HG03045 (cell line): ENCODE measurements around the gene ABCA2.

Experiments used
- ATAC-seq: cut with Tn5 transposase; IDR thresholded peaks from one replicate; pipeline ENCODE4 v1.9.1; 2021; ENCODE audit warnings: mild to moderate bottlenecking, moderate library complexity; ENCODE audit not compliant: unreplicated experiment

Gene ABCA2

DNA sequence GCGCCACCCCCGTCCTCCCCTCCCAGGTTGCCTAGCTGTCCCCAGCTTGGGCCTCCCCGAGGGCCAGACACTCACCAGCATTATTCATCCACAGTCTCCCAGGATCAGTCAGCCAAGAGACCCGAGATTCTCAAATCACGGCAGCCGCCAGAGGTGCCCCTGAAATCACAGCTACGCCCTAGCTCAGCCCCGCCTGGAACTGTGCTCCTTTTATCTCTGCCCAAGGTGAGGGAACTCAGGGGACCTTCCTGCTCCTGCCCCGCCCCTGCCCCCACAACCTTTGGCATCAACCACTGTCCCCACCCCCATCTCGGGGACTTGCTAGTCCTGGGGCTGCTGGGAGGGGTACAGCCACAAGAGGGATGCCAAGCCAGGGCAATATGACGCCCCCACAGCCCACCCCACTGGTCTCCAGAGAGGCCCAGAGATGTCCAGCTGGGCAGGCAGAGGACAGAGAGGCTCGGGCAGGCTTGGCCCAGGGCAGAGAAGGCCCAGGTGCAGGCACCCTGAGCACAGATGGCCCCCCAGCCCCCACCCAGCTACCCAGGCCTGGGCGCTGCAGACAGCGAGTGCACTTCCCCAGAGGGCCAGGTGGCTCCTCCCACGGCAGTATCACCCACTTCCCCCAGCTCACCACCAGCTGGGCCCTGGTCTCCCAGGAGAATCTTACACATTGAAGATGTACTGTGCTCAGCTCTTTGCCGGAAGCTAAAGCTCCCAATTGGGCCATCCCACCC lies 4.0 kb upstream of the ABCA2 start, which contains the start of gene FUT7:
TSS of gene FUT7 (minus strand) at position 185 of the 737 bp plus-strand sequence. CDS start at position 88, 97 bp downstream.
- ATAC-seq, result no peak

DNA sequence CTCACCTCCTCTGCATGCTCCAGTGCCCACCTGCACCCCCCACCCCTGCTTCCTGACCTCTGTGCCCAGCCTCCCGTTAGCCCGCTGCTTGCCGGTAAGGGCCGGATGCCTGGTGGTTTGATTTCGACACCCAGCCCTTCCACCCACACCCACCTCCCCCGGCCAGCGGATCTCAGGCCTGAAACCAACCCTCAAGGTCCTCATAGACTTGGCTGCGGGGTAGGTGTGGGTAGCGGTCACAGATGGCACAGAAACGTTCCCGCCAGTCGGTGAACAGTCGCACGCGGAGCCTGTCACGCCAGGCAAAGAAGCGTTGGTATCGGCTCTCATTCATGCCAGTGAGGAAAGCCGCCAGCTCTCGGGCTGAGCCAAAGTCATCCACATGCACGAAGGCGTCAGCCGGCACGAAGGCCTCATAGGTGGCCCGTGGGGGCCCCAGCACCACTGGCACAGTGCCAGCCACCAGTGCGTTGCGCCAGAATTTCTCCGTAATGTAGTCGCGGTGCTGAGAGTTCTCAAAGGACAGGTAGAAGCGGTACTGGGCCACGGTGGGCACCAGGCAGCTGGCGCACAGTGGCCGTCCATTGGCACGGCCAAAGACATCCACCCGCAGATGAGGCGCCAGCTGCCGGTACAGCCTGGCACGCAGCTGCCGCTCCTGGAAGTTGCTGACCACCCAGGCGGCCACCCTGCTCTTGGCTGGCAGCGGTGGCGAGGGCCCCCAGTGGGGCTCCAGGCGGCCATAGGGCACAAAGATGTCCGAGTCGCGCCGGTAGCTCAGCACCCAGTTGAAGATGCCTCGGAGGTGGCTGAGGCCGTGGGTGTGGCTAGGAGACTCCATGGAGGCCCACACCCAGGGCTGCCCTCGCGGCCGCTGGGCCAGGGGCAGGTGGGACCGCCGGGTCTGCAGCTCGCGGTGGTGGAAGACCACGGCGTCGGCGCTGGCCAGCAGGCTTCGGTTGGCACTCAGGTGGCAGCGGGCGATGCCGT lies 2.8 kb upstream of the ABCA2 start:
- no peak for ATAC-seq

DNA sequence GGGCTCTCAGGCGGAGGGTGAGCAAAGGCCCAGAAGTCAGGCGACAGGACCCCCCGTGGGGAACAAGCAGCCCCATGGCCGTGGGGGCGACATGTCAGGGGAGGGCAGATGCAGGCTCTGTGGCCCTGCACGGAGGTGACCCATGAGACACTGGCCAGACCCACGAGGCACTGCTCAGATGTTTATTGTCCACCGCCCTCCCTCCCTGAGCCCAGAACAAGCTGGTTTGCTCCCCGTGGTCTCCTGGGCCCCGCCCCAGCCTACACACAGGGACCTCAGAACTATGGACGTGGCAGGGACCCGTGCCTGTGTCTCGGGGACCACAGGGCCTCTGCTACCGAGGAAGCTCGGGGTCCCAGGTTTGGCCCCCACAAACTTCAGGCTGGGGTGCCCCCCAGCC lies 2.0 kb upstream of the ABCA2 start:
- ATAC-seq, result no peak

DNA sequence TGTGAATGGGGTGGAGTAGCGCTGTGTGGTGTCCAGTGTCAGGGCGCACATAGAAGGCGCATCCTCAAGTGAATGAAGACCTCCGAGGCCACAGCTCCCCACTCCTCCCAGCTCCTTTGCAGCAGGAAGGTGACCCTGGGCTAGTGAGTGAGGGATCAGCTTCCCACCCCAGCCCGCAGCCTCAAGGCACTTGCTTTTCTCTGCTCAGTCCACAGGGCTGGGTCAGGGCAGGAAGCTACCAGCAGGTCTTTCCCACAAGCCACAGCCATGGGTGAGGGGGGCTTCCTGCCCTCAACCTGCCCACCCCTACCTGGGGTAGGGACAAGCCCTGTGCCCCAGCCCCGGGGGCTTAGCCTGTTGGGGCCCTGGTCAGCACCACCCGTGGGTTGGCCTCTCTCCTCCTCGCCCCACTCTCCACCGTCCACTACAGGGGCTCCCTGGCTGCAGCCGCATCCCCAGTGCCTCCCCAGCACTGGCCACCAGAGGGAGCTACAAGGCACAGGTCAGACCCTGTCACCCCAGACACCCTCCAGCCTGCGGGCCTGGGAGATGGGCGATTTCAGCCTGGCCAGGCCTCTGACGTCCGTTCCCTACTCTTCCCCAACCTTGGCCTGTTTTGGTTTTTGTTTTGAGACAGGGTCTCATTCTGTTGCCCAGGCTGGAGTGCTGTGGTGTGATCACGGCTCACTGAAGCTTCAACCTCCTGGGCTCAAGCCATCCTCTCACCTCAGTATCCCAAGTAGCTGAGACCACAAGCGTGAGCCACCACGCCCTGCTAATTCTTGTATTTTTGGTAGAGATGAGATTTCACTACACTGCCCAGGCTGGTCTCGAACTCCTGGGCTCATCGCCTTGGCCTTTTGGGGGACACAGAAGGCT lies 1.3 kb upstream of the ABCA2 start:
- no peak for ATAC-seq

DNA sequence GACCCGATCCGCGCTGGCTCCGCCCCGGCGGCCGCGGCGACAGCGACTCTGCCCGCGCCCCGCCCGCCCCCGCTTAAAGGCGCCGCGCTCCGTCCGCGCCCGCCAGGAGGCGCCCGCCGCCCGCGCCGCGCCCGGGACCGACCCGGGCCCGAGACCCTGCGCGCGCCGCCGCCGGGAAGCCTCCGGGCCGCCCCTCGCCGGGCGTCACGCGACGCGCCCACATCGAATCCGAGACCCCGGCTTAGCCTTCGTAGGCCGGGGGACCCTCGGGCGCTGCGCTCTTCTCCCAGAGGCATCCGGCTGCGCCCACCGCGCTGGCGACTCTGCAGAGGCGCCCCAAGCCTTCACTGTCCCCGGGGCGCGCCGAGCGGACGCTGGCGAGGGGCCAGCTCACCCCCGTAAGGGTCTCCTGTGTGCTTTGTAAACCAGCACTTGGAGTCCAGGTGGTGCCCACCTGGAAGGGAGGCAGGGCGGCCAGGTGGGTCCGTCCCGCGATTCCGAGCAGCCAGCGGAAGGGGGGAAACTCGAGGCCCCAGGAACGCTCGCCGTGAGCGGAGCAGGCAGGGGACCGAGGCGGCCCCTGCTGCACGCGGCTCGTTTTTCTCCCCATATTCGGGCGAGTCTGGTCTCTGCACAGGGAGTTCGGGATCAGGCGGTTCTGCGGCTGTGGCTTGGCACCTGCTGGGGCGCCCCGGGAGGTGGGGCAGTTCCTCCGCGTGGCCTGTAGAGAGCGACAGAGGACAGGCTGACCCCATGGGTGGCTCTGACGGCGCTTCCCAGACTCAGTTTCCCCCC lies 423 bp upstream of the ABCA2 start:
- ATAC-seq, result peak; percentile 41

DNA sequence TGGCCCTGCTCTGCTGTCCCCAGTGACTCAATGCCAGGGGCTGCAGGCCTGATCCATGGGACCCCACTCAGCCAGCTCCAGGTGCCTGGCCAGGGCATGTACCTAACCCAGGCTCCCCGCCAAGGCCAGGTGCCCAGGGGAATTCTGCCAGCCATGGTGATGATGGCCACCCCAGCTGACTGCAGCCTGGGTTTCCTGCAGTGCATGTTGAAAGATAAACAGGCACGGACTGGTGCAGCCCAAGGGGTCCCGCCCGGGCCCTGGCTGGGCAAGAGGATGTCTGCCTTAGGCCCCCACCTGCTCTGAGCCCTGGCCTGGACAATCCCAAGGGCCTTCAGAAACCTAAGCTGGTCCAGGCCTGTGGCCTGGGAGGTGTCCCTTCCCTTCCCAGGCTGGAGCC lies 1.2 kb downstream of the ABCA2 start:
- ATAC-seq, result no peak

DNA sequence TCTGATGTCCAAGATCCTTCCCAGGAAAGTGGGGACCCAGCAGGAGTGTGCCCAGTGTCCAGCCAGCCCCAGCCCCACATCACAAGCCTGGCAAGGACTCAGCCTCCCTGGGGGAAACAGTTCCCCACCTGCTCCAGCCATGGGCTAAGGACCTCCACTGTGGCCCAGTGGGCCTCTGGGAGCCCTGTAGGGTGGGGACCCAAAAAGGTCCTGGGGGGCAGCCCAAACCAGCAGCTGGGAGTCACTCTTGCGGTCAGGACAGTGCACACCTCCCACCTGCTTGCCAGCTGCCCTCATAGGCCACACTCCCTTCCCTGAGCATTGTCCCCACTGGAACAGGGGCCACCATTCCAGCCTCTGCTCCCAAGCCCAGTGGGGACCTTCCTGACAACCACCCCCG lies 1.7 kb downstream of the ABCA2 start:
- no peak for ATAC-seq

DNA sequence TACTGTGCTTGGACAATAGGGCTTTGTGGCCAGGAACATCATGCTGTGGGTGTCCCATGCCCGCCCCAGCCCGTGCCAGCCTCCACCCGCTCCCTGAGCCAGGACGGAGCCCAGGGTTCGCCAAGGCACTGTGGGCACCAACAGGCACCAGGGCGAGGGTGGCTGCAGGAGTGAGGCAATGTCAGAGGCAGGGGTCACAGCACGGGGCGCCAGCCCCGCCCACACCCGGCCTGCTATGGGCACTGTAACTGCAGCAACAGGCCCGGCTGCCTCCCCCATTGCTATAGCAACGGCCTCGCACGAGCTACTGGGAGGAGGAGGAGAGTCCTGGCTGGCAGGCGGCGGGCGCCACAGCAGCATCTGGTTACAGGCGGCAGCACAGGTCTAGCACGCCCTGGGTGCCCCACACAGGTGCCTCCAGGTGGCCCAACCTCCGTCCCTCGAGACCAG lies 2.5 kb downstream of the ABCA2 start:
- no peak for ATAC-seq

DNA sequence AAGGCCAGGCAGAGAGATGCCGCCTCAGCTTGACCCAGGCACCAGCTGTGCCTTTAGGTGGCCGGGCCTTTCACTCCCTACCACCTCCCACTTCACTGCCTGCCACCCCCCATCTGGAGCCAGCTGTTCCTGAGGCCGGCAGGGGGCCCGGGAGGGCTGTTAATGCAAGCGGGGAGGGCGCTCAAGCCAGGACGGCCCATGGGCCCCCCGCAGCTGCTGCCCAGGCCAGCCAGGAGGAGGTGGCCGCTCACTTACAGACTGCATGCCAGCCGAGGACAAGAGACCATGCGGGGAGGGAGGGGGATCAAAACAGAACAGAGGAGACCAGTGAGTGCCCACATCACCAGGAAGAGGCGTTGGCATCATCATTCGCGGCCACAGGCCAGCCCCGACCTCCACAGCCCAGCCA lies 4.5 kb downstream of the ABCA2 start:
- ATAC-seq, result no peak

DNA sequence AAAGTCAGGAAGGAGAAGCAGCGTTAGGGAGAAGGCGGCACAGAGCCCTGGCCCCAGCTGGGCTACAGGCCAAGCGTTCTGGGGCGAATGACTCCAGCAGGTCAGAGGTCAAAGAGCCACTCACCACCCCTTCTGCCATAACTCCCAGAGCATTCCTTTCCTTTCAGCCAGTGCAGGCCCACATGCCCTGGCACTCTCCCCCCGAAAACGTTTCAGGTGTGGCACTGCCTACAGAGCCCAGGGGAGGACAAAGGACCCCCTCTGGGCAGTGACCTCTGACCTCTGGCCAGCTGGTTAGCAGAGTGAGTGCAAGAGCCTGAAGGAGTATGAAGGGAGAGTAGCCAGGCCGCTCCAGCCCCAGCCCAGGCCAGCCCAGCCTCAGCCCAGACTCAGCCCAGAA lies 4.9 kb downstream of the ABCA2 start:
- ATAC-seq, result no peak

DNA sequence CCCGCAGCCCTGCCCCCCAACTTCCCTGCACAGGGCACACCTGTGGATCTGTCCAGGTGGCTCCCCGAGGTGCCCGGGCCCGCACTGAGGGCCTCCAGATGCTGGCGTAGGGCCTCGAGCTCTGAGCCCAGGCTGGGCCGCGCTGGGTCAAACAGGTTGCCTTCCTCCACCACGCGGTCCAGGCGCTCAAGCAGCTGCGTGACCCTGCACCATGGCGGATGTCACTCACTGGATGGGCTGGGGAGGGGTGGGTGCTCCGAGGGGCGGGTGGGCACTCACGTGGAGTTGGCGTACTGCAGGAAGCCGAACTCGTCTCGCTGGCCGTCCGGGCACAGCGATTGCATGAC lies 5.4 kb downstream of the ABCA2 start:
- no peak for ATAC-seq

DNA sequence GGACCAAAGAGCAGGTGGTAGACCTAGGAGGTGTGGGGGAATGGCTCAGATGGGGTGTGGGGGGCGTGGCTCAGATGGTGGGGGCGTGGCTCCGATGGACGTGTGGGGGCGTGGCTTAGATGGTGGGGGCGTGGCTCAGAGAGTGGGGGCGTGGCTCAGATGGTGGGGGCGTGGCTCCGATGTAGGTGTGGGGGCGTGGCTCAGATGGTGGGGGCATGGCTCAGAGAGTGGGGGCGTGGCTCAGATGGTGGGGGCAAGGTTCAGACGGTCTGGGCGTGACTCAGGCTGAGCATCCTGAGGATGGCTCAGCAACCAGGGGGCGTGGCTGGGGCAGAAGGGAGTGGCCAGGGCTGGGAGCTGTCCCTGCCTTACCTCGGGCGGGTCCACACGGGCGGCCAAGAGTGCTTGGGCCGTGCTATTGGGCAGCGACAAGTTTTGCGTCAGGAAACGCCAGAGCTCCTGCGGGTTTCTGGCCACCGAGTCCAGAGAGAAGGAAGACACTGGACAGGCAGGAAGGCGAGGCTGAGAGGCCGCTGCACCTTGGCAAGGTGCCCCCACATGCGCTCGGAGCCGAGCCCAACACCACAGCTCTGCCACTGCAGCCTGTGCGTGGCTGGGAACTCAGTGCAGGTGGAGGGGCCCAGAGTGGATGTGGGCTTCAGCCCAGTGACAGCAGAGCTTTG lies 5.9 kb downstream of the ABCA2 start:
- no peak for ATAC-seq

DNA sequence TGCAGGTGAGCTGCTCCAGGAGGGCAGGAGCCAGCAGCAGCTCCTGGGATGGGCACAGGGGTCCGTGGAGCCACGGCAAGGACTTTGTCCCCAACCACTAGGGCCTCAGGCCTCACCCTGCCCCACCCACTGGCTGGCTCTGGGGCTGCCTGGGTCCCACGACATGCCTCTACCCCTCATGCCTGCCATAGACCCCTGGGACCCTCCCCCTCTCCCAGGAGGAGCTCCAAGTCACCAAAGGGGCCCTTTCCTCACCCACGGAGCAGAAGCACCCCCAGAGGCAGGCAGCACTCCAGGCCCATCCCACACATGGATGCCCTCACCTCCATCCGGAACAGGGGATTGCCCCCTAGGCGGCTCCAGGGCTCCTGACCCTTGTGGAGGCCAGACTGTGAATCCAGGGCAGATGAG lies 6.5 kb downstream of the ABCA2 start:
- no peak for ATAC-seq

DNA sequence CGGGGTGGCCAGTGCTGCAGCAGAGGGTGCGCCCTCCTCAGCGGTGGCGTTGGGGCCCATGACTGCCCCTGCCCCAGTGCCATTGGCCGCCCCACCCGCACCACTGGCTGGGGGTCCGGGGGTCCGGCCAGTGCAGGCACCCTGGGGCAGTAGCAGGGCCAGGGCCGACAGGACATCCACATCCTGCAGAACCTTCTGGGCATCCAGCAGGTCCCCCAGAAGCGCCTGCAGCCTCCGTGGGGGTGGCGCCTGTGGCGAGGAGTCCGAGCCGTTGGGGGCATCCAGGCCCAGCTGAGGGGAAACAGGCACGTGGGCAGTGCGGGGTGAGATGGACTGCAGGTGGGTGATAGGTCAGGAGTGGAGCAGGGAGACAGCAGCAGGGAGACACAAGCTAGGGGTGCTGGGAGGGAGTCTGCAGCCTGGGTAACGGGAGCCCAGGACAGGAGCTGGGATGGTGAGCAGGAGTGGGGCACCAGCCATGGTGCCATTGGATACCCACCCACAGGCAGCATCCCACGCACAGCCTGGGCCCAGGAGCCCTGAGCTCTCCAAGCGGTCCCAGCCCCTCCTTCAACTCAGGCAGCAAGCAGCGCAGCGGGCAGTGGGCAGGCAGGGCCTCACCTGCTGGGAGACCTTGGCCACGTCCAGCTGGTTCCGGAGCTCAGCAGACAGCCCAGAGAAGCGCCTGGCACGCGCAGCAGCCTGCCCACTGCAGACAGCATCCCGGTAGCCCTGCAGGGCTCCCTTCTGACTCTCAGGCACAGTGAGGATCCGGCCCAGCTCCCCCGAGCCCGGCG lies 7.1 kb downstream of the ABCA2 start:
- ATAC-seq, result no peak

DNA sequence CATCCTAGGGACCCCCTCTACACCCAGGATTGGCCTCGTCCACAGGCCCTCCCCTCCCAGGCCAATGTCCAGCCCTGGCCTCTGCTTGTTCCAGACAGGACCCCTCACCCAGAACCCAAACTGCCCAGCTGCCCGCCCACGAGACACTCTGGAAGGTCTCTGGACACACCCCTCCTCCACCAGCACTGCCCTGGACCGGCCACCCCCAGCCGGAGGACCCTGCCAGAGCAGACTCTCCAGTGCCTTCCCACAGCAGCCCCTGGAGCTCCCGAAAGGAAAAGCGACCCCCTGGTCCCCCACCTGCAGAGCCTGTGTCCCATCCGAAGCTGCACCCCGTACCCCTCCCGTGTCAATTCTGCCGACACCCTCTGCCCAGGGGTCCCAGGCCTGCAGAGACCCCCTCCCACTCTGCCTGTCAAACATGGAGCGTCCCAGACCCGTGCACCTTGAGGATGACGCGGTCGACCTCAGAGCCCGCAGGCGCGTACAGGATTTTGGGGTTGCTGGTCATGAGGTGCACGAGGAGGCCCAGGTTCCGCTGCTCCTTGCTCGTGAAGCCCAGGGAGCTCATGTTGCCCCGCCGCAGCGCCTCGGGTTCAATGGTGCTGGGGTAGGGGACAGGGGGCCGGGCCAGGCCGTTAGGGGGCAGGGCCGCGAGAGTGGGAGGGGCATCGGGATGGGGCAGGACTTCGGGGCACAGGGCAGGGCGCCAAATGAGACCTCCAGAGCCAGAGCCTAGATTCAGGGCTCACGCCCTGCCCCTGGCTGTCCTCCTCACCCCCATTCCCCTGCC lies 8.0 kb downstream of the ABCA2 start:
- ATAC-seq, result no peak

DNA sequence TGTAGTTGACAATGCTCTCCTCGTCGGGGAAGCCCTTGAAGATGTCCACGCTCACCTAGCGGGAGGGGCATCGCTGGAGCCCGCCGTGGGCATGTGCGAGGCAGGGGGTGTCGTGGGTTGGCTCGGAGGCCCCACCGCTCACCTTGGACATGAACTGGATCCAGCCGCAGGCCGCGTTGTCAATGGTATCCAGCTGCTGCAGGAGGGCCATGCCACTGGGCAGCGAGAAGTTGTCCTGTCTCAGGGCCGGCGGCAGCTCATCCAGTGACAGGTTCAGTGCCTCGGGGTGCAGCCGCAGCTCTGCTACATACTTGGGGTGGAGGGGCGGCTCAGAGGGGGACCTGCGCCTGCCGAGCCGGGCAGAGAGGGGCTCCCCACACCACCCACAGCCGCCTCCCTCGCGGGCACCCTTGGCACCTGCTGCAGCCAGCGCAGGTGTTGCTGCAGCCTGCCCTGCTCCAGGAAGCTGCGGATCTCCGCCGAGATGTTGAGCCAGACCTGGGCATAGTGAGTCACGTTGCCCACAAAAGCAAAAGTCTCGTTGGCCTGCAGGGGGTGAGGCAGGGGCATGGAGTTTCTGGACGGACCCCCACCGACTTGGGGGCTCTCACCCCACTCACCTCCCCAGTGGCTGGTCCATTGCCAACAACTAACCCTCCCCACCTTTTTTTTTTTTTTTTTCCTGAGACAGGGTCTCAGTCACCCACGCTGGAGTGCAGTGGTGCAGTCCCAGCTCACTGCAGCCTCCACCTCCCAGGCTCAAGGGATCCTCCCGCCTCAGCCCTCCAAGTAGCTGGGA lies 9.1 kb downstream of the ABCA2 start:
- ATAC-seq, result no peak

DNA sequence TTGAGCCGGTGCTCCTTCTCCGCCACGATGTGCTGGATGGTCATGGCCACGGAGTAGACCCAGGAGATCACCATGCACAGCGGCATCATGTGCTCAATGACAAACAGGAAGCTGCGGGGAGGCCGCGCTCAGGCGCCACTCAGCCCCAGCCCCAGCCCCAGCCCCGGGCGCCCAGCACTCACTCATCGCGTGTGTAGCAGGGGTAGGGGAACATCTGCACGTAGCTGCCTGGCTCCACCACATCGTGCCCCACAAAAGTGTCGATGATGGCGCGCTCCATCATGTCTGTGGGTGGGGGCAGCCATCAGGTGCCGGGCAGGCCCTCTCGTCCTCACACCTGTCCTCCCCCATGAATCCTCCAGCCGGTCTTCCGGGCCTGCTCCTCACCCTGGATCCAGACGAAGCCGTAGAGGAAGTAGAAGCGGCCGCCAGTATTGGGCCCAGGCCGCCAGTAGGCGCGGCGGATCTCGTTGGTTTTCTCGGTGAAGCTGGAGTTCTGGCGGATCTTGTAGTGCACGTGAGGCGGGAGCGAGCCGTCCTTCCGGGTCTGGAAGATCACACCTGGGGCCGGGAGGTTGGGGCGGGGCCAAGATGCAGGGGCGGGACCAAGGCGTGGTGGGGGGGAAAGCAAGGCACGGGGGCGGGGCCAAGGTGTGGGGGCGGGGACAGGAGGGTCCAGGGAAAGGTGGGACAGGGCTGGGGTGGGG lies 10.1 kb downstream of the ABCA2 start:
- ATAC-seq, result no peak
